K562 (cell line): ENCODE data around the gene CD84. TPM values are rescaled to one million over a fixed set of nuclear protein-coding genes. Genes with fewer than 3 reads are reported as not detected.

Source experiments
- ATAC-seq: fragments of 200-7000 bp; cut with Tn5 transposase; 3 replicates; pipeline ENCODE4 v1.9.1; 2020; ENCODE audit warnings: moderate library complexity
- BruUV-seq: library from RNA; stranded (reverse); fragments of 400-500 nt; replicated peaks from 2 replicates; lab custom pipeline; 2021; lab: Mats Ljungman, UMichigan
- CTCF ChIA-PET: fragments of 300-600 bp; formaldehyde crosslinking; extraction: SDS; loops from one replicate; lab custom pipeline; 2021; ENCODE audit warnings: low intra/inter-chr PET ratio; lab: Yijun Ruan, JAX
- POLR2A ChIA-PET: fragments of 300-600, 350-650 bp; sonication (Branson Sonifier 250); formaldehyde crosslinking; extraction: SDS; loops from one replicate; lab custom pipeline; 2021; ENCODE audit warnings: antibody characterized with exemption, inconsistent platforms; lab: Yijun Ruan, JAX
- DNase-seq, 4 experiments: peaks; one replicate each; pipeline versions ENCODE4 v3.0.0 to v3.0.0-alpha.2; 2011 to 2018; ENCODE audit warnings: low spot score in 3 of 4, mixed read lengths in 3 of 4; ENCODE audit errors: extremely low read depth in 1 of 4
- FAIRE-seq: peaks from 2 replicates; lab custom pipeline; 2011; peaks lifted over from hg19 to GRCh38; lab: Jason Lieb, UNC
- H2AFZ ChIP-seq: 2 replicates; pipeline ENCODE4 v1.6.0; 2011; ENCODE audit warnings: low read depth, low read length, control low read depth, inconsistent platforms
- H3K27ac ChIP-seq: fragments of 200-600 bp; 3 replicates; pipeline ENCODE4 v1.8.0; 2011; ENCODE audit warnings: low read depth, mild to moderate bottlenecking, control low read depth, inconsistent platforms, low read length, moderate library complexity, mixed read lengths; ENCODE audit errors: extremely low read depth
- H3K27me3 ChIP-seq, 2 experiments: fragments of 300-600 bp in 1 of 2; 2 replicates in 1 of 2; 3 replicates in 1 of 2; pipeline versions ENCODE4 v1.6.0 to v1.8.0; 2011; ENCODE audit warnings: inconsistent platforms in 2 of 2, low read length in 2 of 2, mild to moderate bottlenecking in 1 of 2, mixed read lengths in 1 of 2, moderate library complexity in 1 of 2; ENCODE audit not compliant: control insufficient read depth in 2 of 2, insufficient read depth in 2 of 2
- H3K36me3 ChIP-seq: fragments of 300-600 bp; 3 replicates; pipeline ENCODE4 v1.8.0; 2011; ENCODE audit warnings: mild to moderate bottlenecking, low read length, inconsistent platforms; ENCODE audit not compliant: control insufficient read depth, insufficient read depth
- H3K4me1 ChIP-seq, 2 experiments: fragments of 200-600 bp in 1 of 2; replicated peaks in 1 of 2; 2 replicates in 1 of 2; 3 replicates in 1 of 2; pipeline versions ENCODE4 v1.5.1 to v1.8.0; 2011; ENCODE audit warnings: inconsistent platforms in 2 of 2, low read length in 2 of 2, mild to moderate bottlenecking in 1 of 2, mixed read lengths in 1 of 2, moderate library complexity in 1 of 2; ENCODE audit not compliant: control insufficient read depth in 2 of 2, insufficient read depth in 2 of 2
- H3K4me2 ChIP-seq: 2 replicates; pipeline ENCODE4 v1.6.1; 2011; ENCODE audit warnings: low read length, control low read depth, inconsistent platforms, mixed read lengths; ENCODE audit not compliant: insufficient read depth
- H3K4me3 ChIP-seq: fragments of 200-600 bp; sonication (generic), shearing (Covaris generic); 2 replicates; pipeline ENCODE4 v1.5.1; 2016; ENCODE audit warnings: control low read depth, inconsistent platforms
- H3K79me2 ChIP-seq: fragments of 200-600 bp; 3 replicates; pipeline ENCODE4 v1.8.0; 2011; ENCODE audit warnings: low read length, inconsistent platforms; ENCODE audit not compliant: control insufficient read depth, insufficient read depth
- H3K9ac ChIP-seq, 2 experiments: 2 replicates each; pipeline versions ENCODE4 v1.6.0 to v1.6.1; 2011; ENCODE audit warnings: low read depth in 2 of 2, low read length in 2 of 2, control low read depth in 1 of 2, inconsistent platforms in 1 of 2, mild to moderate bottlenecking in 1 of 2, mixed read lengths in 1 of 2; ENCODE audit not compliant: insufficient read depth in 1 of 2
- H3K9me1 ChIP-seq: one replicate; pipeline ENCODE4 v1.6.0; 2011; ENCODE audit warnings: inconsistent platforms, mild to moderate bottlenecking, low read length, moderate library complexity; ENCODE audit not compliant: control insufficient read depth, insufficient read depth
- H3K9me3 ChIP-seq: replicated peaks from 2 replicates; pipeline ENCODE4 v1.5.1; 2011; ENCODE audit warnings: low read depth, low read length, inconsistent platforms; ENCODE audit not compliant: control insufficient read depth, insufficient read depth
- H4K20me1 ChIP-seq: replicated peaks from 2 replicates; pipeline ENCODE4 v1.6.1; 2011; ENCODE audit warnings: low read length, inconsistent platforms, mixed read lengths; ENCODE audit not compliant: control insufficient read depth, insufficient read depth
- ATF1 ChIP-seq, 2 experiments: fragments of 450-650 bp in 1 of 2; IDR thresholded peaks; 2 replicates each; pipeline ENCODE4 v1.6.1; 2016; ENCODE audit warnings: missing compliant biosample characterization in 1 of 2, missing genetic modification characterization in 1 of 2
- BCL6 ChIP-seq: fragments of 250-450 bp; sonication (Bioruptor Pico); IDR thresholded peaks from 2 replicates; pipeline ENCODE4 v1.4.0; 2020
- CBFA2T3 ChIP-seq: fragments of 450-650 bp; IDR thresholded peaks from 2 replicates; pipeline ENCODE4 v1.6.1; 2017
- CEBPZ ChIP-seq: fragments of 150-350 bp; IDR thresholded peaks from 2 replicates; pipeline ENCODE4 v1.6.1; 2014; ENCODE audit warnings: low read depth, mild to moderate bottlenecking, low read length, borderline replicate concordance
- CHD1 ChIP-seq: fragments of 200-600 bp; sonication (generic); IDR thresholded peaks from one replicate; pipeline ENCODE4 v1.6.1; 2012; ENCODE audit warnings: mild to moderate bottlenecking, moderate library complexity, low read length, inconsistent platforms
- ETS2 ChIP-seq: IDR thresholded peaks from 2 replicates; pipeline ENCODE4 v1.6.1; 2016; ENCODE audit warnings: borderline replicate concordance, missing genetic modification characterization, mild to moderate bottlenecking, moderate library complexity, missing compliant biosample characterization; ENCODE audit not compliant: poor library complexity, severe bottlenecking
- FOXJ3 ChIP-seq: sonication (generic); formaldehyde crosslinking; IDR thresholded peaks from 2 replicates; pipeline ENCODE4 v1.4.0; 2020; ENCODE audit warnings: mild to moderate bottlenecking, missing genetic modification reagents
- RBM39 ChIP-seq: fragments of 200-400 bp; formaldehyde crosslinking; optimal IDR thresholded peaks from 2 replicates; pipeline ENCODE3; 2018; ENCODE audit warnings: low read depth, low read length
- SRSF9 ChIP-seq: fragments of 200-400 bp; formaldehyde crosslinking; IDR thresholded peaks from 2 replicates; pipeline ENCODE4 v1.6.1; 2017; ENCODE audit warnings: low read depth, low read length, borderline replicate concordance
- ZNF717 ChIP-seq: fragments of 250-450 bp; sonication (Bioruptor Pico); IDR thresholded peaks from 2 replicates; pipeline ENCODE4 v1.5.0; 2021
- WGBS: fragments of 100-300 bp; shearing (Covaris generic); methylation state at CpG from one replicate; pipeline ENCODE4 v1.1.6; 2016; ENCODE audit warnings: low coverage, mixed read lengths; ENCODE audit not compliant: insufficient coverage; ENCODE audit errors: missing lambda C conversion rate; 5-methylcytosine and 5-hydroxymethylcytosine counted together
- in situ Hi-C: fragments of 300-500 bp; cut with MboI; formaldehyde crosslinking; loops from 4 replicates; pipeline ENCODE4 v1.15.0; 2018; ENCODE audit warnings: inconsistent platforms, mixed read lengths
- intact Hi-C: fragments of 100-400 bp; cut with micrococcal nuclease; formaldehyde crosslinking; loops from 2 replicates; pipeline ENCODE4 v1.14.2; 2022
- polyA plus RNA-seq, 8 experiments: library from polyadenylated mRNA; depleted of rRNA in 4 of 8; stranded (reverse) in 5 of 8; unstranded in 3 of 8; fragments of >200 nt; fragmentation: Nextera tagmentation in 2 of 8; fragmentation: Illumina TruSeq in 1 of 8; extraction: Ambion mirVana in 2 of 8; extraction: Trizol in 1 of 8; gene quantifications; 2 replicates each; pipeline versions ENCODE4 v1.2.1 to v1.2.3, GENCODE V29; 2011 to 2014; ENCODE audit warnings: inconsistent platforms in 1 of 8, missing spikeins in 1 of 8
- total RNA-seq, 7 experiments: library from RNA; depleted of rRNA in 6 of 7; stranded (reverse); fragments of >200 nt in 6 of 7; fragmentation: Illumina TruSeq in 2 of 7; extraction: Trizol in 2 of 7; gene quantifications; 2 replicates each; pipeline versions ENCODE4 v1.2.1 to v1.2.3, GENCODE V29; 2011 to 2021; ENCODE audit warnings: low replicate concordance in 1 of 7
- TF ChIP-seq, protein P1 (sequence below): fragments of 250-450 bp; sonication (Bioruptor Pico); IDR thresholded peaks from 2 replicates; pipeline ENCODE4 v1.5.0; 2021
- TF ChIP-seq, protein P2 (sequence below): fragments of 450-650 bp; conservative IDR thresholded peaks from 2 replicates; pipeline ENCODE4 v1.6.1; 2016; ENCODE audit warnings: missing genetic modification characterization, low read depth, mild to moderate bottlenecking, missing compliant biosample characterization, moderate library complexity

The CD84 gene
- total and polyA plus RNA-seq, 9 of the 15 experiments (the other 6 are each of a cell fraction or from before 2014, with no cell fraction given): 0.82 to 6.8 (median 2.0) TPM

- TF ChIP-seq, protein P1, sequence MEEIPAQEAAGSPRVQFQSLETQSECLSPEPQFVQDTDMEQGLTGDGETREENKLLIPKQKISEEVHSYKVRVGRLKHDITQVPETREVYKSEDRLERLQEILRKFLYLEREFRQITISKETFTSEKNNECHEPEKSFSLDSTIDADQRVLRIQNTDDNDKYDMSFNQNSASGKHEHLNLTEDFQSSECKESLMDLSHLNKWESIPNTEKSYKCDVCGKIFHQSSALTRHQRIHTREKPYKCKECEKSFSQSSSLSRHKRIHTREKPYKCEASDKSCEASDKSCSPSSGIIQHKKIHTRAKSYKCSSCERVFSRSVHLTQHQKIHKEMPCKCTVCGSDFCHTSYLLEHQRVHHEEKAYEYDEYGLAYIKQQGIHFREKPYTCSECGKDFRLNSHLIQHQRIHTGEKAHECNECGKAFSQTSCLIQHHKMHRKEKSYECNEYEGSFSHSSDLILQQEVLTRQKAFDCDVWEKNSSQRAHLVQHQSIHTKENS (CRISPR knock-in tag): no peak
Measured at GRCh38 chr1:160500321-160500990, 78.8 kb downstream of the CD84 start (continued).

GRCh38 chr1:160499631-160500030, 79.7 kb downstream of the CD84 start:
- H3K9ac ChIP-seq: no peak overlapping the region
- H3K79me2 ChIP-seq: no peaks in the 10 kb centered on the region
- H4K20me1 ChIP-seq: no peaks in the 10 kb centered on the region
- no peak overlapping the region for H3K4me2 ChIP-seq
- no peak overlapping the region for H3K4me3 ChIP-seq
- H3K9me3 ChIP-seq: no peaks in the 10 kb centered on the region; the same call in none of the 2 replicates
- H3K4me1 ChIP-seq: 0 out of 5 replicates have a peak, but pooled peaks cover 0 to 4% of the 10 kb centered on the region in 2 experiments
- FAIRE-seq (no peak), ATAC-seq (no peak), DNase-seq (no peak)
- intact Hi-C loops (loop anchor here (5.0 kb wide), 1 partner anchor 43 kb away; no protein-coding TSS in a partner anchor), in situ Hi-C loops (no loop called here)
- H3K9me1 ChIP-seq: no peaks in the 10 kb centered on the region
- 7% methylated on average over 1 of the region's 1 CpG for WGBS
- no peak overlapping the region for H3K27ac ChIP-seq
- ChIA-PET POLR2A (no interaction called here), CTCF (no interaction called here)
- H2AFZ ChIP-seq: no peak overlapping the region
- H3K27me3 ChIP-seq: no peaks in the 10 kb centered on the region
- BruUV-seq: no TSS peak
- no peaks in the 10 kb centered on the region for H3K36me3 ChIP-seq
- TF ChIP-seq RBM39: no peak
- no peak for TF ChIP-seq ZNF717
- no peak for TF ChIP-seq CBFA2T3
- TF ChIP-seq CHD1: no peak
- TF ChIP-seq, protein P2, sequence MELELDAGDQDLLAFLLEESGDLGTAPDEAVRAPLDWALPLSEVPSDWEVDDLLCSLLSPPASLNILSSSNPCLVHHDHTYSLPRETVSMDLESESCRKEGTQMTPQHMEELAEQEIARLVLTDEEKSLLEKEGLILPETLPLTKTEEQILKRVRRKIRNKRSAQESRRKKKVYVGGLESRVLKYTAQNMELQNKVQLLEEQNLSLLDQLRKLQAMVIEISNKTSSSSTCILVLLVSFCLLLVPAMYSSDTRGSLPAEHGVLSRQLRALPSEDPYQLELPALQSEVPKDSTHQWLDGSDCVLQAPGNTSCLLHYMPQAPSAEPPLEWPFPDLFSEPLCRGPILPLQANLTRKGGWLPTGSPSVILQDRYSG: no peak
- TF ChIP-seq SRSF9: no peak
- no peak for TF ChIP-seq FOXJ3 (CRISPR knock-in tag)
- TF ChIP-seq CEBPZ: no peak
- no peak for TF ChIP-seq ATF1 (CRISPR knock-in tag; IDR thresholded peaks at IDR 0.05)
- TF ChIP-seq ATF1 (tag; IDR thresholded peaks at IDR 0.05): no peak
- no peak for TF ChIP-seq BCL6 (CRISPR knock-in tag)
- TF ChIP-seq ETS2 (tag): no peak
